ENCODE measurements around the gene ESF1.

ESF1 gene, protein sequence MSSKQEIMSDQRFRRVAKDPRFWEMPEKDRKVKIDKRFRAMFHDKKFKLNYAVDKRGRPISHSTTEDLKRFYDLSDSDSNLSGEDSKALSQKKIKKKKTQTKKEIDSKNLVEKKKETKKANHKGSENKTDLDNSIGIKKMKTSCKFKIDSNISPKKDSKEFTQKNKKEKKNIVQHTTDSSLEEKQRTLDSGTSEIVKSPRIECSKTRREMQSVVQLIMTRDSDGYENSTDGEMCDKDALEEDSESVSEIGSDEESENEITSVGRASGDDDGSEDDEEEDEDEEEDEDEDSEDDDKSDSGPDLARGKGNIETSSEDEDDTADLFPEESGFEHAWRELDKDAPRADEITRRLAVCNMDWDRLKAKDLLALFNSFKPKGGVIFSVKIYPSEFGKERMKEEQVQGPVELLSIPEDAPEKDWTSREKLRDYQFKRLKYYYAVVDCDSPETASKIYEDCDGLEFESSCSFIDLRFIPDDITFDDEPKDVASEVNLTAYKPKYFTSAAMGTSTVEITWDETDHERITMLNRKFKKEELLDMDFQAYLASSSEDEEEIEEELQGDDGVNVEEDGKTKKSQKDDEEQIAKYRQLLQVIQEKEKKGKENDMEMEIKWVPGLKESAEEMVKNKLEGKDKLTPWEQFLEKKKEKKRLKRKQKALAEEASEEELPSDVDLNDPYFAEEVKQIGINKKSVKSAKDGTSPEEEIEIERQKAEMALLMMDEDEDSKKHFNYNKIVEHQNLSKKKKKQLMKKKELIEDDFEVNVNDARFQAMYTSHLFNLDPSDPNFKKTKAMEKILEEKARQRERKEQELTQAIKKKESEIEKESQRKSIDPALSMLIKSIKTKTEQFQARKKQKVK

DNA sequence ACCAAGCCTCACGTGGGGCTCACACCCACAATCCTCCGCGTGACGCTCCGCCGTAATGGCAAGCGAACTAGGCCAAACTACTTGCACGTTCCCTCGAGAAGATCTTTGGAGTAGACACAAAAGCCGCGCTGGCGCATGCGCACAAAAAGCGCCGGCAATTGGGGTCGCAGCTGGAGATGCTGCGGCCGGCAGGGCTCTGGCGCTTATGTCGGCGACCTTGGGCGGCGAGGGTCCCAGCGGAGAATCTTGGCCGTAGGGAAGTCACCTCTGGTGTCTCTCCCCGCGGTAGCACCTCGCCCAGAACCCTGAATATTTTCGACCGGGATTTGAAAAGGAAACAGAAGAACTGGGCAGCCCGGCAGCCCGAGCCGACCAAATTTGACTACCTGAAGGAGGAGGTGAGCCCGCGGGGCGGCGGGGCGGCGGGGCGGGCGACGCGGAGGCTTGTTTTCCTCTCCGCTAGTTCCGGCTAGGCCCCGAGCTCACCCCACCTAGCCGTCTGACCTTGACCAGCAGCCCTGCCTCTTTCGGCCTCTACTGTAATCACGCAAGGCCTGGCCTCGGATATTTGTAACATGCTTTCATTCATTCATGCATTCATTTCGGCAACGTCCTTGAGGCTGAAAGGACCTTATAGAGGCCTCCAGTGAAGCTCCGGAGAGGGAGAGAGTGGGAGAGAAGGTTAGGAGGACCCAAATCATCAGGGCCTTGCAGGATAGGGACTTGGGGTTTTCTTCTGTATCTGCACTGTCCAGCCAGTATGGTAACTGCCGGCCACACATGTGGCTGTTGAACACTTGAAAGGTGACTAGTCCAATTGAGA lies at the start of gene ESF1, which contains the start of gene NDUFAF5:
Gene ESF1, minus strand, starts transcription at position 27 of the 823 bp plus-strand sequence. CDS start 1,779 bp downstream, outside the sequence.
Gene NDUFAF5, plus strand, starts transcription at position 136 of the 823 bp plus-strand sequence. Its CDS starts 41 bp downstream, at position 177.
- DNase-seq (ENCODE audit: low read depth in 2 of 2), result peak; percentile 73 to 74

DNA sequence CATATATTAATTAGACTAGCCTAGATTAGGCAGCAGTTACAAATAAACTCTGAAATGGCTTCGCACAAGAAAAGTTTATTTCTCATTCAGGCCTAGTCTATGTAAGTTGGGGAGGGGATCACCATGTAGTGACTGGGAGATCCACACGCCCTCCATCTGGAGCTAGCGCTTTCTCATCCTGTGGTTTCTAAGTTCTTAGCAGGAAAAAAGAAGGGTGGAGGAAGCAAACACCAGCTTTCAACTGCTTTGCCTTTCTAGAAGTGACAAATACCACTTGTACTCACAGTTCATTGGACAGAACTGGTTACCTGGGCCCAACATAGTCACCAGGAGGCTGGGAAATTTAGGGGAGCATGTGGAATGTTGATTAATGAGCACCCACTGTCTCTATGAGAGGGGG lies 46.8 kb upstream of the ESF1 start:
- DNase-seq (ENCODE audit: low read depth in 2 of 2), result no peak

- DNase-seq (ENCODE audit: low read depth in 2 of 2), result no peak
Observed at GRCh38 chr20:13825465-13825864, 40.7 kb upstream of the ESF1 start.

DNA sequence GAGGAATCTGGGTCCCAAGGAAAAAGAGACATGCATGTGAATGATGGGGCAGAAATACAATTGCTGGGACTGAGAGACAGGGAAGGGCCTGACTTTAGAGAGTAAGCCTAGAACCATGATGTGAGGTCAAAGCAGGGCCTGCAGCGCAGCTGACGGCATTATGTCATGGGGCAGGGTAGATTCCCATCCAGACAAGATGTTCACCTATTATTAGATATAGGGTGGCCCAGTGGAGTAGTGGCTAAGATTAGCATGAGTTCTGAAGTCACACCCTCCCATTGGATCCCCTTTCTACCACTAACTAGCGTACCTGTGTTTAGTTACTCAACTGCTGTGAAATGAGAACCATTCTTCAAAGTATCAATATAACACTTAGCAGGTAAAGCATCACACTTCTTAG lies 39.7 kb upstream of the ESF1 start:
- no peak for DNase-seq (ENCODE audit: low read depth in 2 of 2)

- no peak for DNase-seq (ENCODE audit: low read depth in 2 of 2)
Observed at GRCh38 chr20:13822459-13822858, 37.7 kb upstream of the ESF1 start.

DNA sequence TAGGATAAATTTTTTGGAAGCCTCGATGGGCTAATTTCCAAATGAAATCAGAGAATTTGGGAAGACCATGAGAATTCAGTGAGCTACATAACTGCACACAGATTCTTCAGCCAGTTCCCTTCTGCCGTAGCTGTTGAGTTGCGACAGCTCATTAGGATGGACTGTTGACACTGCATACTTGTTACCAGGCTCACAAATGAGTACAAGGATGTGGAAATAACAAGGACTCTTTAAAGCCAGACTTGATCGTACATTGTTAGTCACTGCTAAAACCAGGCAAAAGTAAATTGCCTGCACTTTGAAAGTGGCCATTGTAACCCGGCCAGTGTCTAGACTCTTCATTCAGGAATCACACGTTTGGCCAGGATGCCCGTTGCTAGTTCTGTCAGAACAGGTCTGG lies 37.2 kb upstream of the ESF1 start:
- DNase-seq (ENCODE audit: low read depth in 2 of 2), result no peak

- DNase-seq (ENCODE audit: low read depth in 2 of 2), result no peak
Observed at GRCh38 chr20:13819885-13820645, 35.3 kb upstream of the ESF1 start.

DNA sequence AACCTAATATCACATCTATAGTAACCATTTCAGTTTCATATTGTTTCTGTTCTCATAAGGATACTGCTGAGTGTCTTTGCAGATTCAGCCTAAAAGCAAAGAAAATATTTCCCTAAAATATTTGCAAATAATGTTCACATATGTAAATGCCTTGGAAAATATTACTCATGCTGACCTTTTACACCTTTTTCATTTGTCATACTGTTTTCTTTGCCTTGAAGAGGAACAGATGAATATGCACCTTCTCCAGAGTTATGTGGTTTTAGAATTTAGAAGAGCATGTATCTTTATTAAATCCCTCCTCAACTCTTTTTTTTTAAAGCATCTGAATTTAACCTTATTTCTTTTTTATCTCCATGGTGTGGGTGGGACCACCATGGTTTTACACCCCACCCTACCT lies 32.6 kb upstream of the ESF1 start:
- DNase-seq (ENCODE audit: low read depth in 2 of 2), result no peak

- no peak for DNase-seq (ENCODE audit: low read depth in 2 of 2)
Observed at GRCh38 chr20:13816757-13817156, 32.0 kb upstream of the ESF1 start.

DNA sequence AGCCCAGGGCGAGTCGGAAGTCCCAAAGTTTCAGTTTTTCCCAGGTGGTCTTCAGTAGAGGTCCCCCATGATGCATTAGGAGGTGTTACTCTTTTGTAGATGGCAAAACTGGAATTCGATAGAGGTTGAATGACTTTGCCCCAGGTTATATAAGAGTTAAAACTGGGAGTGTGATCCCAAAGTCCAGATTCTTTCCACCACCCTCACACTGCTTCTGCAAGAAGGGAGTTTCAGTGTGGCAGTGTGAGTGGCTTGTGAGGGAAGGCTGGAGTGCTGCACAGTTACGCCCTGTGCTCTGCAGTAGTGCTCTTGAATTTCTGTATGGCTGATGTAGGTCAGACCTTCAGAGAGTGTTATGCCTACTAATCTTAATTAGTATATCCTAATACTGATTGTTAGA lies 30.0 kb upstream of the ESF1 start:
- no peak for DNase-seq (ENCODE audit: low read depth in 2 of 2)

DNA sequence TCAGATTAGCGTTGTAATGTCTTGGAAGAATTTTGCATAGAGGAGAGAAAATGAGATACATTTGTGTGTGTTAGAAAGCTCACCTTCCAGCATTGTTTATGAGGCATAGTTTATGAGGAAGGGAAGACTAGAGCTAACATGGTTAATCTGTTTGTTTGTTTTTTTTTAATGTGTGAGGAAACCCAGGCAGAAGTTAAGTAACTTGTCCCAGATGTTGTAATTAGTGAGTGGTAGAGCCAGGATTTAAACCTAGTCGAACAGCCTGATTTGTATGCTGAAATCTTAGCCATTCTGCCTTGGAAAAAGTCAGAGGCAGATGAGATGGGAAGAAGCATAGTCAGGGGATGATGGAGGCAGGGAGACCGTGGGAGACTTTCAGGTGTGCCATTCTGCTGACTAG lies 29.2 kb upstream of the ESF1 start:
- DNase-seq (ENCODE audit: low read depth in 2 of 2), result no peak

GRCh38 chr20:13810446-13810845 lies 25.7 kb upstream of the ESF1 start:
- no peak for DNase-seq (ENCODE audit: low read depth in 2 of 2)

GRCh38 chr20:13809855-13810254 lies 25.1 kb upstream of the ESF1 start:
- DNase-seq (ENCODE audit: low read depth in 2 of 2), result no peak

- no peak for DNase-seq (ENCODE audit: low read depth in 2 of 2)
Observed at GRCh38 chr20:13809373-13809772, 24.7 kb upstream of the ESF1 start.

DNA sequence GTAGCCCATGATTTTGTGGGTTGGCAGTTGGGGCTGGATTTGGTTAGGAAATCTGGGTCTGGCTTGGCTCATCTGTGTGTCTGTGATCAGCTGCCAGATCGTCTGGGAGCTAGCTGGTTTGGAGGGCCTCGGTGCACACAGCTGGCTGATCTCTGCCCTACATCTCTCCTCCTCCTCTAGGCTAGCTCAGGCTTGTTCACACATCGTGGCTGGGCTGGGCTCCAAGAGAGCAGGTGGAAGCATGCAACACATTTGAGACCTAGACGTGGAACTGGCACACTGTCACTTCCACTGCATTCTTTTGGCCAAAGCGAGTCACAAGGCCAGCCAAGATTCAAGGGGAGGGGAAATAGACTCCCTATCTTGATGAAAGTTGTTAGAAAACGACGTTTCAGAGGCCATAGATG lies 16.0 kb upstream of the ESF1 start:
- no peak for DNase-seq (ENCODE audit: low read depth in 2 of 2)

DNA sequence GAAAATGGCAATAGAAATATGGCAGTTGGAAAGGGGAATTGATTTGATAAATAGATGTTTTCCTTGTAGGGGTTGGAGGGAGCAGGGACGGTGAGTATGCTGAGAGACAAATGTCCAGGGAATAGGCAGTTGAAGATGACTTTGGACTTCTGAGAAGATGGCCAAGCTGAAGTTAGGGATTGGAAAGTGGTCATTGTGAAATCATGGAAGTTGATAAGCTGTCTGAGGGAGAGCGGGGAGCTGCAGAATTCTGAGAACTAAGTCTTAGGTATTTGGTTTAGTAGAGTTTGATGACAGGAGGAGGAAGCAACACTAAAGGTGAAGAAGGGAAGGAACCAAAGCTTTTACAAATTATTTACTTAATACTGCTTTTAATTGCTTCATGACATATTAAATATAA lies 15.3 kb upstream of the ESF1 start:
- no peak for DNase-seq (ENCODE audit: low read depth in 2 of 2)

DNA sequence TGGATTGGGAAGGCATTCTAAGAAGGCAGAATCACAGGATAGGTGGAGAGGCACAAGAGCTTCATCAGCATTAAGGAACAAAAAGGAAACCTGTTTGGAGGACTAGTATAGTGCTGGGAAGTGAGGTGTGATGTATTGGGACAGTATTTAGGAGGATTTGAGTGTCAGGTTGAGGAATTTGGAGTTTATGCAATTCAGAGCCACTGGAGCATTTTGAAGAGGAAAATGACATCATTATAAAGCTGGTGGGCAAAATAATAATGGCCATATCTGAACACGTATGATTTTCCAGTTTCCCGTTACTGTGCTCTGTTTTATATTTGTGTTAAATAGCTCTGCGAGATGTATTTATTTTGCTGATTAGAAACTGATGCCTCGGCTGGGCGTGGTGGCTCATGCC lies 14.3 kb upstream of the ESF1 start:
- no peak for DNase-seq (ENCODE audit: low read depth in 2 of 2)

DNA sequence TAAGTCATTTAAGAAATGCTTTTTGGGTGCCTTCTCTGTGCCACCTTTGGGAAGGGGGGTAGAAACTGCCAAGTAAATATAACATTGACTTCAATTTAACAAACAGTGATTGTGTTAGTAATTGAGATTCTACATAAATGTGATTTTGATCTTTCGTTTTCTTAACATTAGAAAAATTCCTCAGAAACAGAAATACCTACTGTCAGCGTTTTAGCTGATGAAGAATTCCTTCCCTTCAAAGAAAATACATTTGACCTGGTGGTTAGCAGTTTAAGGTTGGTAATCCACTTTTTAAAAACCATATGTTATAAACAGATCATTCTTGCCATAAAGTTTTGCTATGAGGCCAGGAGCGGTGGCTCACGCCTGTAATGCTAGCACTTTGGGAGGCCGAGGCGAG lies 9.9 kb upstream of the ESF1 start:
- DNase-seq (ENCODE audit: low read depth in 2 of 2), result no peak

DNA sequence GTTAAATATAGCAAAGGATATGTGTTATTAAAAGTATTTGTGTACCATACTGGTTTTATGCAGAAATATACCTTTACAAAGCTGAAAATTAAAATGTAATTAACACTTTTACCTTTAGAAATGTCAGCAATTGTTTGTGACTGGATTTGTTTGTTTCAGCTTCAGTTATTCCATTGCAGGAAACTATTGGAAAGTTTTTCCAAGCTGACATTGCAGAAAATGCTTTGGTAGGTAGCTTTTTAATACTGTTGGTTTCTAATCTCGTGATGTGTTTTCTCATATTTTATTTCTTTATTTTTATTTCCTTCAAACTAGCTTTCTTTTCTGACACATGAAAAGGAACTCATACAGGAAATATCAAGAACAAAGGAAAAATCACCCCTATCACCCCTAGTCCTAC lies 8.3 kb upstream of the ESF1 start:
- DNase-seq (ENCODE audit: low read depth in 2 of 2), result no peak

GRCh38 chr20:13791540-13792459 lies 7.1 kb upstream of the ESF1 start:
- DNase-seq (ENCODE audit: low read depth in 2 of 2), result no peak
